HG03457 (cell line): ENCODE measurements around the gene PRKCH.
"Not testable (repeated sequence)": the region's sequence is repeated elsewhere in the genome, so short reads cannot be mapped to it uniquely, and the experiment has no call there.

Source experiments
- ATAC-seq: cut with Tn5 transposase; IDR thresholded peaks from one replicate; pipeline ENCODE4 v1.9.1; 2021; ENCODE audit warnings: moderate number of reproducible peaks; ENCODE audit not compliant: unreplicated experiment

Gene PRKCH

GRCh38 chr14:61524936-61525292 lies 203.5 kb downstream of the PRKCH start:
- no peak for ATAC-seq

DNA sequence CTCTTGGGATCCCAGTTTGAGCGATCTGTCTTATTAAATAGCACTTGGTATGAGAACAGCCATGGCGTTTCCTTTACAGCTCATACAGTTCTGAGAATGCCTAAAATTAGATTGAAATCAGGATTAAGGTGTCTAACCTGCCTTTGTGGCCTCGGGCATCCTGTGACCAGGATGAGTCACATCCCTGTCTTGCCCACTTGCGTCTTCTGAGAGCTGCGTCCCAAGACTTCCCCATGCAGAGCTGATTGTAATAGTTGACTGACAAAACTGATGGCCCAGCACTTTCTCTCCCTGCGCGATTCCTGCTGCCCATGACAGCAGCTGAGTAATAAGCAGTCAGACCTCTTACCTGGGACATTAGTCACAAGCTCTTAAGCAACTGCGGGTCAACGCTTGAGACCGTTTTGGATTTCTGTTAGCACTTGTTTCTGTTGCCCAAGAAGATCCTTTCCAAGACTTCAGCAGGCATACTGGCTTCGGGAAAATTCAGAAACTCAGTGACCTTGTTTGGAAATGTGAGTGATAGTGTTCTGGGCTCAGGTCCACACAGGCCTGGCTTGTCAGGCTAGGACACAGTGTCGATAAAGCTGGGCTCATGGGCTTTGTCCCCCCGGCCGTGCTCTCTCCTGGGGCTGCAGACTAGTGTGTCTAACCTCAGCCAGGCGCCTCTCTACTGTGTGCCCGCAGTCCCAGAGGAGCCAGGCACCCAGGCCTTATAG lies 204.1 kb downstream of the PRKCH start:
- peak; percentile 80 for ATAC-seq

DNA sequence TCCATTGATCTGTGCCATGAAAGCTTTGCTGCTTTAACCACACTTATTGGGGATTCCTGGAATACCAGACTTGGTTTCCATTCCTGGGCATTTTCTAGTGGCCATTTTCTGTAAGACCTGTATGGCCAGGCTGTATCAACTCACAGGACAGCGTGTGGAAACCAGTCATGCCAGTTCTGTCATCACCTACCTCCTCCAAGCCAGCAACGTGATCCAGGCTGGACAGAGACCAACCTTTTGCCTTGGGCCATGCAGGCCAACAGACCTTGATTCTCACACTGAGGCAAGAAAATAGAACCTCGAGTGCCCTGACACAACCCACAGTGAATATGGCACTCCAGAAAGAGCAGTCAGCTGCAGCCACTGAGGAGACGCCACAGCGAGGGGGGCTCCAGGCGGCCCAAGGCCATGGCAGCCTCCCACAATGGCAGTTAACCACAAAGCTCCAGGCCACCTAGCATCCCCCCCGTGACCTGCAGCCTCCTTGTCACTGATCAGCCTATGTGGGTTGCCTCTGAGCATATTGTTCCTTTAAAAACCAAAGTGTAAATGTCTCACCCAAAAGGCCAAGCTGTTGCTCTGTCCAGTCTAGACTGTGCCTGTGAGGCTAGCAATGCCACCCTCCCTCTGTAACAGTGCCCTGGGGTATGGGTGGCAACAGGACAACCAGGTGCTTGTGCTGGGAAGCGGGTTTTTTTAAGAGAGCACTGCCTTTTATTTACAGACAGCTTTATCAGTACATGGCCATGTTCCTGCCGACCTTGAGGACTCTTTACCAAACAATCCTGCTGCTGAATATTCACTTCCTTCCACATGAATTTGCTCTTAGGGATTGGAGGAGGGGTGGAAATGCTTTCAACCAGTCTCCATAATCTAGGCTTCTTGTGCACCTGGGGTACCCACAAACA lies 205.3 kb downstream of the PRKCH start:
- no peak for ATAC-seq

DNA sequence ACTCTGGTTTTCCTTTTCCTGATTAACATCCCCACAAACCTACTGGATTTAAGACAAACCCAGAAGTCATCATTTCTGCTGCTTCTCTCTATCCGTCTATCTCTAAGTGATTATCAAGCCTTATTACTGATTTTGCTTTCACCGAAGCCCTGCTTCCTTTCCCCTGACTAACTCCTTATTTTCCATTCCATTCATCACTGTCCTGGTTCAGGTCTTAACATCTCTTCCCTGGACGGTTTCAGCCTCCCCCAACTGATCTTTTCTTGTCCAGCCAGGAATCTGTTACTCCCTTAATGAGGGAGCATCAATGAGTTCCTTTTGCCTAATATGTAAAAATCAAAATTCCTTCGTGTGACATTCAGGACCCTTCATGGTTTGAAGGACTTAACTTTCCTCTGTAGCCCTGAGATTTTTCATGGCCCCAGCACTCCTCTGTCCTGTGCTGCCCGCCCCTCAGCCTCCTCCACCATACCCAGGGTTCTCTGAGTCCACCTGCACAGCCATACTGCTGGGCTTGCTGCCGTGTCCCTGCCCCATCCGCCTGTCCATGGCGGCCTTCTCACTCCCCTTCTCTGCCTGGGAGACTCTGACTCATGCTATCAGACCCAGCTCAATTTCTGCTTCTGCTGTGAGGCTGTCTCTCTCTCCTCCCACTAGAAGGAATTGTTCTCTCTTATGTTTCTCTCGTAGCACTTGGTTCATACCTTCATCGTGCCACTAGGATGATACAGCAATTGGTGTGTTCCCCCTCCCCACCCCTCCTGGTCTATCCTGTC lies 206.1 kb downstream of the PRKCH start:
- ATAC-seq = no peak

DNA sequence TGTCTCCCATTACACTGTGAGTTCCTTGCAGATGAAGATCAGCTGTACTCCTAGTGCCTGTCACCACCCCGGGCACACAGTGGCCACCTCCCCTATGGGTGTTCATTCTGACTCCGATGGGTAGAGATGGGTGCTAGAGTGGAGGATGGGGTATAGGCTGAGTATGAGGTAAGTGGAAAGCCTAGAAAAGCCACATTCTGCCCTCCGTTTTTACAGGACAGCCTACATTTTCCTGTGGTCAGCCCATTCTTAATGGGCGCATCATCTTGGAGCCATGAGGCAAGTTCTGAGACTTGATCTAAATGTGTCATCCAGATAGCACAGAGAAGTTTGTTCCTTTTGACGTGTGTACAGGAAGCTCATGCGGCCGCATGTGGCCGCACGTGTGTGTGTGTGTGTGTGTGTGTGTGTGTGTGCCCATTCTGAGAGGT lies 207.2 kb downstream of the PRKCH start:
- no peak for ATAC-seq

DNA sequence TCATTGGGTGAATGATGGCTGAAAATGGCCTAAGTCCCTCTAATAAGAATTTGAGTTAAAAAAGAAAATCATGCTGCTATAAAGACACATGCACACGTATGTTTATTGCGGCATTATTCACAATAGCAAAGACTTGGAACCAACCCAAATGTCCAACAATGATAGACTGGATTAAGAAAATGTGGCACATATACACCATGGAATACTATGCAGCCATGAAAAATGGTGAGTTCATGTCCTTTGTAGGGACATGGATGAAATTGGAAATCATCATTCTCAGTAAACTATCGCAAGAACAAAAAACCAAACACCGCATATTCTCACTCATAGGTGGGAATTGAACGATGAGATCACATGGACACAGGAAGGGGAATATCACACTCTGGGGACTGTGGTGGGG lies 208.0 kb downstream of the PRKCH start:
- ATAC-seq = not testable (repeated sequence)

DNA sequence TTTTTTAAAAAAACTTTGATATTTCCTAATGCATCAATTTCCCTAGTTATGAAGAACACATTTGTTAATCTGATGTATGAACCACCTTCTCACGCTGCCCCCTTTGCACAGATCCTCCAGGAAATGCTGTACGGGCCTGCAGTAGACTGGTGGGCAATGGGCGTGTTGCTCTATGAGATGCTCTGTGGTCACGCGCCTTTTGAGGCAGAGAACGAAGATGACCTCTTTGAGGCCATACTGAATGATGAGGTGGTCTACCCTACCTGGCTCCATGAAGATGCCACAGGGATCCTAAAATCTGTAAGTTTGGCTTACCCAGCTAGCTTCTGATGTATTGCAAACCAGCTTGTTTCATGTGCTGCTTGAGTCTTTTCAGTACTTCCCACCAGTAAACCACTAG lies 208.9 kb downstream of the PRKCH start:
- ATAC-seq = no peak

- no peak for ATAC-seq
Observed at GRCh38 chr14:61530896-61531295, 209.5 kb downstream of the PRKCH start.

DNA sequence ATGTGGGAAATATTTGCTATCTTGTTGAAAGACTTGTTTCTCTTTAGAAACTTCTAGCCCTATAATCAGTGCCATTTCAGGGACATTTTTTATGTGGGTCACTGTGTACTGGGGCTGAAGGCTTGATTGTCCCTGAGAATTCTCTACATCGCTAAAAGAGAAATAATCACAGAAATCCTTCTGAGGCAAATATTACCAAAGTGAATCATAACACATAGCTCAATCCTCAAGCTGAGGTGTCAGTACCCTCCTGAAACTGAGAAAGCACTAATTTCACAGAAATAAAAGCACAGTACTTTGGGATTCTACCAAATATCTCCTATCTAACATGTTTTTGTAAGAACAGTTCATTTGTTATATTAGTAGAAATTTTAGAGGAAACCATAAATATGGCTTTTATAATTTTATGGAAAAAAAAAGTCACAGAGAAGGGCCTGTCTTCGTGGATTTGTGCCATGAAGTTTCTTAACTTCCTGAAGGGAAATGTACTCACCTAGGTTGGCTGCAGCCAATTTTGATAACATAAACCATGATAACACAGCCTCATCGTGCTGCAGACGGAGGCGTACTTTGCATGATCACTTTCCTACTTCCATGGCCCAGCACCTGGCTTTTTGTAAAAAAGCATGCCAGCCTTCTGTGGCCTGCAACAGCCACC lies 210.2 kb downstream of the PRKCH start:
- ATAC-seq = no peak

GRCh38 chr14:61532123-61532505 lies 210.7 kb downstream of the PRKCH start:
- ATAC-seq = no peak

DNA sequence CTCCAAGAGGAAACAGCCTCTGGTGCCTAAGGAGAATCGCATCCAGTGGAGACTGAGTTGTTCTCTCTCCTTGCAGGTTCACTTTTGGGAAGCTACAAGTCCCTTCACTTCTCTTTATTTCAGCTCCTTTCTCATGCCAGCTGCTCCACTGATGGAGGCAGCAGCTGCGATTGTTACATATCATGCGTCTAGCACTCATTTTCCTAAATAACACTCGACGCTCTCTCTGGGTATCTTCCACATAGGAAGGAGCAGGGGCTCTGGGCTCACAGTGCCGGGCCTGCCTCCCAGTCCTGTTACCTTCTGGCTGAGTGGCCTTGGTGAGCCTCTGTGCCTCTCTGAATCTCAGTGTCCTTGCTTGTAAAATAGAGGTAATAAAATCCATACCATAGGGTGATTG lies 211.4 kb downstream of the PRKCH start:
- ATAC-seq = no peak

DNA sequence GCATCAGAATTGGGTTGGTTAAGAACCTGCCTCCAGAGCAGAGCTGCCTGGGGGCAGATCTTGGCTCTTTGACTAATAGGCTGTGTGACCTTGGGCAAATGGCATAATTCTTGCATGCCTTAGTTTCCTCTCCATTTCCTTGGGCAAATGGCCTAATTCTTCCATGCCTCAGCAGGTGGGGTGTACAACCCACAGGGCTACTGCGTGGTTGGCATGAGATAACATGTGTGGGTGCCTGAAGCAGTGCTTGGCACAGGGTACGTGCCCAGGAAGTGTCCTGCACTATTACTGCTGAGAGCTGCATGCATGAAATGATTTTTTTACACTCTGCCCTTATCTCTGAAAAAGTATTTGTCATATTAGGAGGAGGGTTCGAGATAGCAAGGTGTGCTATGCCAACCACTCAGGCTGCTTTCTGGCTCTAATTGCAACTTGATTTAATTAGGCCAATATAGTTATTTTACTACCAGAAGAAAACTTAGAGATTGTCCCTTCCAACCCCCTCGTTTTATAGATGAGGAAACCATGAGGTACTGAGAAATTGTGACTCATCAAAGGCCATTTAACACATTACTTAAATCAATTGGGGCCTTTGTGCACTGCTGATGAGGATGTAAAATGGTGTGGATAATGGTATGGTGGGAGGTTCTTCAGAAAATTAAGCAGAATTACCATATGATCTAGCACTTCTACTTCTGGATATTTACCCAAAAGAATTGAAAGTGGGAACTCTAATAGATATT lies 212.3 kb downstream of the PRKCH start:
- ATAC-seq = no peak

GRCh38 chr14:61535032-61535431 lies 213.7 kb downstream of the PRKCH start:
- no peak for ATAC-seq

DNA sequence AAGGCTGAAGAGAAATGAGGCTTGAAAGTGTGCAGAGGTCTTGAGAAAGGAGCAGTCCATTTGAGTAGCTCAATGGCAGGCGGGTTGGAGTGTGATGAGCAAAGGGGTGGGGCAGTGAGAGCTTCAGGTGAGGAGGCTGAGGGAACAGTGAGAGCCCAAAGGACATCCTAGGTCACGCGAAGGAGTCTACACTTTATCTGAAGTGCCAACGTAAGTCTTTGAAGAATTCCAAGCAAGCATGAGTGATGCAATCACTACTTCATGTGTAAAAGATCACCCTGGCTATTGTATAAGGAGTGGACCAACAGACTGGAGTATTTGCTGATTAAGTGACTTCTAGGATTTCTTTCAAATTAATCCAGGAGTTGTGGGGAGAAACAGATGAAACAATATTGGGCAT lies 214.1 kb downstream of the PRKCH start:
- ATAC-seq = no peak

DNA sequence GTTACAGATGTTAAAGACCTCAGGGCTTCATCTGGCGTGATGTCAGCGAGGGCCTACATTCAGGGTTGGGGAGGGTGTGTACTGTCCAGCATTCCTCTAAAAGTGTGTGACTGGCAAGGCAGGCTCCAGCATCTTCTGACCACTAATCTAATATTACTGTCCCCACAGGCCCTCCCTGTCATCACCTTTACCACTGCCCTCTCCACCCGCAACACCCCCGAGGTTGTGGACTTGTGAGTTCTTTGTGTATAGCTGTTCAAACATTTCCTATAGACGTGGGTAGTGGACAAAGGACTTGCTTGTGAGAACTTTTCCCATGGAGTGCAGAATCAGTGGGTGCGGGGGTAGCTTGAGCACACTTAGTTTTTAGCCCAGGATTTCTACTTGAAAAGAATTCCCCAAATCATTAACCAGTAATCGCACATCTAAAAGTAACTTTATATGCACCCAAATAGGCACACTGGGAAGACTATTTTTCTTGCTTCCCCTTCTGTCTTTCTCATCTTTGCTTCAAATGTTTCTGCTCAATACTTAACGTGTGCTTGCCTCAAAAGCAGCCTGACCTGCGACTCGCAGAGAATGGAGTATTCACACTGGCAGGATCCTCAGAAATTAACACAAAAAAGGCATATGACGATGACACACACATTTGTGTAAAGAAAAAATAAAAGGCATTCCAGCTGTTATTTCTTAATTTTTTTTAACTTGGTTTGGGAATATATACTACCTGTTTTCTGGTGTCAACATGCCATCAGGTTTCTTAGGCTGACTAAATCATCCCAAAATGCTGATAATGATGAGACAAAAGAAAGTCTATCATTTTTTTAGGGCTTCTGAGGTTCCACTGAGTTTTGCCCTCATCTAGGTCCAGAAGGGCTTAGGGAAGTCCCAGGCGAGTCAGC lies 215.5 kb downstream of the PRKCH start:
- ATAC-seq = no peak

- no peak for ATAC-seq
Observed at GRCh38 chr14:61537563-61538463, 216.4 kb downstream of the PRKCH start.

DNA sequence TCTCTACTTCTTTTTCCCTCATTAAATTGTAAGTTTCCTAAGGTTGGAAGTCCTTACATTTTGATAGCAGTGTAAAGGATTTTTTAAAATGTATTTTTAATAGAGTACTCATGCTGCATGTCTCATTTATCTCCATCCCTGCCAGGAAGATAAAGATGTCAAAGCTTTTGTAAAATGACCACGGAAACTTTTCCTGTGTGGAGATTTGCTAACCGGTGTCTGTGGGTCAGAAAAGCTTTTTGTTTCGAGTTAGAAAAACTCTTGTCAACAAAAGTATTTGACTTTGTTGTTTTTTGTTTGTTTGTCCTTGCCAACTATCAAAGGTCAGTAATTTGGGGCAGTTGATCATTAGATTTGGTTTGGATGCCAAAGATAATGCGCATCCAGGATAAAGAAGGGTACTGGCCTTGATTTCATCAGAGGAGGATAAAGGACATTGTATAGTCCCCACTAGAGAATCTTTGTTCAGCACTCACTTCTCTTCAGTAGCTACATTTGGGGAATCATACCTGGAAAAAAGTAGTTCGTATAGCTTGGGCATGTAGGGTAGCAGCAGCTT lies 217.2 kb downstream of the PRKCH start:
- ATAC-seq = no peak

DNA sequence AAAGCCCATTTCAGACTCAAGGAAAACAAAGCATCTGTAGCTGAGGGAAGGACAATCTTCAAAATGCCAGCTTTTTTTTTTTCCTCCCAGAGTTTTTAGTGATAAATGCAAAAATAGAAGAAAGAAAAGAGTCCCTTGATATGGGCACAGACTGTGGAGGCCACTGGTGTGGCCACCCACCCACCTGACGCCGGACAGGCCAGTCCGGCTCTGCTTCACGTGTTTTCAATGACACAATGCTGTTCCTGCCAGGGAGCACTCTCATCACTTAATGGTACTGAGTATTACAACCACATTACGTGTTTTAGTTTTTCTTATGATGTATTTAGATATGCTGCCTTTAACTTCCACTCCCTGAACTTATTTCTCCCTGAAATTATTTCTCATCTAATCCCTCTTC lies 218.3 kb downstream of the PRKCH start:
- no peak for ATAC-seq
